Daoy (cell line): ENCODE results near the gene KAT2A. TPM values are rescaled to one million over a fixed set of nuclear protein-coding genes. Genes with fewer than 3 reads are reported as not detected.
A peak's percentile ranks its signal among the peaks of the same experiment; 100 is the strongest.
"Not testable (repeated sequence)": the region's sequence is repeated elsewhere in the genome, so short reads cannot be mapped to it uniquely, and the experiment has no call there.

Experiments used
- DNase-seq: peaks from one replicate; pipeline ENCODE4 v3.0.0-alpha.2; 2015; ENCODE audit warnings: low read depth
- total RNA-seq: library from RNA; depleted of rRNA; stranded (reverse); fragments of >200 nt; shearing (Covaris generic); gene quantifications from 2 replicates; pipeline ENCODE4 v1.2.3, GENCODE V29; 2014; rRNA removed

The KAT2A gene
- total RNA-seq = 2.9 and 4.9 TPM in 2 replicates

DNA sequence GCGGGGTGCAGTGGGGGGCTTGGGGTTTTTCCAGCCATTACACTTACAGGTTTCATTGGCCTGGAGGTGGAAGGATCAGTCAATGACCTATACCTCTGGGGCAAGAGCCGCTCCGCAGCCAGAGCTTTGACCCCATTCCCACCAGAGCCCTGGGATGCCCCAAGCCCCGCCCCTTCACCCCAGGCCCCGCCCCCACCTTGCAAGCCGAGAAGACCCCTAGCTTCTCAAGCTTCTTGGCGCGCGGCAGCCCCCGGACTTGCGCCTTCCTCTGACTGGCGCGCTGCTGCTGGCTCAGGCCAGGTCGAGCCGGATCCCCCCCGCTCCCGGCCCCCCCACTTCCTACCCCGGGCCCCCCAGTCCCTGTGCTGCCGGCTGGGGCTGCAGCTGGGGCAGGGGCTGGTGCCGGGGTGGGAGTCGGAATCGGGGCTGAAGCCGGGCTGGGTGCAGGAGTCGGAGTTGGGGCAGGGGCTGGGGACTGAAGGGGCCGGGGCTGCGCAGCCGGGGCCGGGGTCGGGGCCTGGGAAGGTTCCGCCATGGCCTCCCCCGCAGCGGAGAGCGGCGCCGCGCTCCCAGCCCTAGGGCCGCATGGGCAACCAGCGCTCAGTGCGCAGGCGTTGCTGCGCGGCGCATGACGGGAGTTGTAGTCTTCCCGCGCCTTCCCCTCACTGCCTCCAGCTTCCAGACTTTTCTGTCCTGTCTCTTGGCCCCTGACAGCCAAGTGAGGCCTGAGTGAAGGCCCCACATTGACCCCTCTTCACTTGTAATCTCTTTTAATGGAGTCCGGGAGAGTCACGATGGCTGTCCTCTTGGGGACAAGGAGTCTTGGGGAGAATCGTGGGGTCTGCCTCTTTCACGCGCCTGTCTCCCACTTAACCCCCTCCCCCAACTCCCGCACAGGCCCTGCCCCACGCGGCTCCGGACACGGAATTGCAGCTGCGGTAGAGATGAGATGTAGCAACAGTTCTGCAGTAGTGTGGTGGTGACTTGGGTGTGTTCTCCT lies at the start of gene KAT2A:
TSS of gene KAT2A (minus strand) at position 598 of the 1,000 bp plus-strand sequence. CDS start at position 535, 63 bp downstream.
- peak; percentile 87 for DNase-seq

DNA sequence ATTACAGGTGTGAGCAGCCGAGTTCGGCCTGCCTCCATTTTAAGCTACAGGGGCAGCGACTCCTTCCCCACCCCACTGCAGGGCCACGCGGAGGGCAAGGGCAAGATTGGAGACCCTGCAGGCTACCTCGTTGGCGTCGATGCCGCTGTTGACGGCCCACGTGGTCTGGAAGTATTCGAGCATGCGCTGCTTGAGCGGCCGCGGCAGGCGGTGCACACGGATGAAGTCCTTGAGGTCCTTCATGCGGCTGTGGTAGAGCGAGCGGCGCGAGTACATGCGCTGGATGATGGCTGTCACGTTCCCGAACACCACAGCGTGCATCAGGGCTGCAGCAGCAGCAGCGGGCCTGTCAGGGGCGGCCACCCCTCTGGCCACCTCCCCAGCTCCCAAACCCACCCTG lies 48.2 kb upstream of the KAT2A start:
- no peak for DNase-seq

DNA sequence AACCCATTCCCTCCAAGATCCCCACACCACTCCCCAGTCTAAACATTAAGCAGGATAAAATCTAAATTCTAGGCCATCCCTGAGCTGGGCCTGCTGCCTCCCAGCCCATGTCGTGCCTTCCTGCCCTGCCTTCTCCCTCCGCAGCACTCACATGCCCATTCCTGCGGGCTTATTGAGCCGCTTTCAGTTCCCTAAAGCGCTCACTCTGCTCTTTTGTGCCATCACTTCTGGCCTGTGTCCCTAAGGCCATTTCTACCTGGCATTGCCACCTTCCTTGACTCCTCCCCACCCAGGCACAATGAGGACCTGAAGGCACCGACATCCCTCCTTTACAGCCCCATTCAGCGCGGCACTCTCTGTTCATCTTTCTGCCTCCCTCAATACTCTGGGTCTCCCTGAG lies 46.6 kb upstream of the KAT2A start:
- no peak for DNase-seq

DNA sequence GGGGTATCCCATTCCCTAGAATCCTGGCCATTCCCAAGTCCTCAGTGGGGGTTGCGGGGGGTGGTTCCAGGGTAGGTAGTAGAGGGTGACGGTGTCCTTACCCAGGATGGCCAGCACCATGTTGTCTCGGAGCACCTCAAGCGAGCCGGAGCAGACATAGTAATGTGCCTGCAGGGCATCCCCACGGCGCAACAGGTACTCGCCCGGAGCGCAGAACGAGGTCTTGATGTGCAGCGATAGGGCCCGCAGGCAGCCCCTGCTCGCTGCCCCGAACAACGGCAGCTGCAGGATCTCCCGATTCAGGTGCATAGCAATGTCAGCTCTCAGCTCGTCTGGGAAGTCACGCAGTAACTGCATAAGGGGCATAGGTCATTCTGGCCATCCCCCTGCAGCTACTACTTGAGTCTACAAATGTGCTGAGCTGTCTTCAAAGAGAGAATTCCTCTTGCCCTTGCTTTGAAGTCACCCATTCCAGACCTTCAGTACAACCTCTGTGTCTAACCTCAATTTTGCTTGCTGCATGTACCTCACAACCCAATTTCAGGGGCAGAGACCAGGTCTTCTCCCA lies 45.1 kb upstream of the KAT2A start:
- DNase-seq = no peak

DNA sequence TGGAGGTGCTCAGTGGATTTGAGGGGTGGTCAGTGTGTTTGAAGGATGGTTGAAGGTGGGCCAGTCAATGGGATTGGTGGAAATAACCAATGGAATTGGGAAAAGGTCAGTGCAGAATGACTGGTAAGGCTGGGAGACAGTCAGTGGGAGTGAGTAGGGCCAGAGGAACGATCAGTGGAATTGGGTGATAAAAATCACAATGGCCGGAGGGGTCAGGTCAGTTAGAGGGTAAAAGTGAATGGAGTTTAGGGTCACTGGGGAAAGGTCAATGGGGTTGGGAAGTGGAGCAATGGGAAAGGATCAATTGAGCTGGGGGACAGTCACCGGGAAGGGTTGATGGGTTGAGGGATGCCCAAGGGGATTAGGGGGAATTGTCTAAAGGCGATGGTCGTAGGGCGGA lies 44.6 kb upstream of the KAT2A start:
- no peak for DNase-seq

DNA sequence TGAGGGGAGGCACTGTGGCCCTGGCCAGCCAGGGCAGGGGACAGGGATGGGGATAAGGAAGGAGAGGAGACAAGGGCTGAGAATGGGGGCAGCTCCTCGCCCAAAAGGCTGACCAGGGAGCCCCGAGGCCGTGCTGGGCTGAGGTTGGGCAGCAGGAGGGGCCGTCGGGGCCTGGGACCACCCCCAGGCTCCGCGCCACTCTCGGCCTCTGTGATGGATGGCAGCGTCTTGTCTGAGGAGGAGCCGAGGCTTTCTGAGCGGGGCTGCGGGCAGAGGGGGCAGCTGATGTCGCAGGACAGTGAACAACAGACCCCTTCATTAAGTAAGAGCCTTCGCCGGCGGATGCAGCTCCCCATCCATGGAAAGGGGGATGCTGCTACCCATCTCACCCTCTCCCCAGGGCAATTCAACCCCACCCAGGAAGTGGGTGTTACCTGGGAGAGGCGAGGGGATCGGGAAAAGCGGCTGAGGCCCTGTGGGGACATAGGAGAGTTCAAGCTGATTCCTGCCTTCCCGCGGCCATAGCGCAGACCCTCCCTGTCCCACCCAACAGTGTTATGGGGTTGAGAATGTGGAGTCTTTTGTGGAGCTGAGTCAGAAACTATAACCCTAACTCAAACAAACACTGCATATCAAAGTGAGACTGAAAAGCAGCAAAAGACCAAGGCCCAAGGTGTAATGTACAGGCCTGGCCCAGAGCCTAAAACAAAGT lies 42.7 kb upstream of the KAT2A start:
- no peak for DNase-seq

DNA sequence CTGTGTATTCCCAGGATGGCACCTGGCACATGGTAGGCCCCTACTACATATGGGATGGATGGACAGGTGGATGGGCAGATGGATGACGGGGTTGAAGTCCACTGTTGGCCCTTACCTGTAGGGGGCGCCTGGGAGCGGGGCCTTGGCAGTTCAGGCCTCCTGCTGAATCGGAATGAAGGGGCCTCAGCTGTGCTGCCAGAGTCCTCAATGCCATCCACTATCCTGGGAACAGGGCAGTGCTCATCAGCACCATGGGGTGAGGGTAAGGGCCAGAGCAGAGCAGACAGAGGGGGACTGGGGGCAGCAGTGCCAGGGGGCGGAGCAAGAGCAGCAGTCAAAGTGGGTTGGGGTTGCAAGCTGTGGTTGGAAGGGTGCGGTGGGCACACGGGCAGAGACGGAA lies 41.9 kb upstream of the KAT2A start:
- DNase-seq = peak; percentile 35

DNA sequence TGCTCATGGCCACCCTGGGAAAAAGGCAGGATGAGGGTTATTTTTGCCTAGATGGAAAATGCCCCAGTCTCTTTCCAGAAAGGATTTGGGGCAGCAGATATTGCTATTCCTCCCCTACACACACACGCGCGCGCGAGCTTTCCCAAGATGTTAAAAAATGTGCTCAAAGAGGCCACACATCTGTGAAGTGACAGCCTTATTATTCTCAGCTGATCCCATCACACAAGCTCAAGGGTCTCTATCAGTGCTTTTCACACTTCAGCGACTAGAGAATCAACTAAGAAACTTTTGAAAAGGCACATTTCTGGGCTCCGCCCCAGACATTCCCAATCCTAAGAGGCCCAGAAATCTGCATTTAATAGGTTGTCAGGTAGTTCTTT lies 39.4 kb upstream of the KAT2A start:
- no peak for DNase-seq

DNA sequence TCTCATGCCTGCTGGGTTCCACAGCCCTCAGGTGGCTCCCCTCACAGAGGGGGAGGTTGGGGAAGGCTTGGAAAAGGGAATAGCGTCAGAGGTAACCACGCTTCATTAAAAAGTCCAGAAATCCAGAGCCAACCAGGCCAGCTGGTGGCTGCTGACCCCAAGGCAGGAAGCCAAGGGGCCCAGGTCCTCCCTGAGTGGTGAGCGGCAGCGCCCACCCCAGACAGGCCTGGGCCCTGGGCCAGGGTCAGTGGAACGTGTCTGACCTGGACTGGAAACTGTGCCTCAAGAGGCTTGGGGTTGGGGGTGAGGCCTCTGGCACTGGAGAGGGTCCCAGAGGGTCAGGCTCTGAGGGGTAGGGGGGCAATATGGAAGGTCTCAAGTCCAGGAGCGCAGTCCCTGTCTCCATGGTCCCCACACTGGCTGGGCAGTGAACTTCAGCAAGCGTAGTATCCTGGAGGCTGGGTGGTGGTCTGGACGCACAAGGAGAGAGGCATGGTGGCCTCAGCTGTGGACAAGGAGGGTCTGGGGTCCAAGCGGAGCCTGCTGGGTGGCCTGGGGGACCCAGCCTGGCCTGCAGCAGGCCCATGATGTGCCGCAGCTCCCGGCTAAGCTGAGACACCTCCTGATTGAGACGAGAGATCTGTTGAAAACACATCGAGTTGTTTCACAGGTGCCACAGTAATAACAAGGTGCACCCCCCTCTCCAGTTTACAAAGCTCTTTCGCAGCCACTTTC lies 38.8 kb upstream of the KAT2A start:
- DNase-seq = no peak

DNA sequence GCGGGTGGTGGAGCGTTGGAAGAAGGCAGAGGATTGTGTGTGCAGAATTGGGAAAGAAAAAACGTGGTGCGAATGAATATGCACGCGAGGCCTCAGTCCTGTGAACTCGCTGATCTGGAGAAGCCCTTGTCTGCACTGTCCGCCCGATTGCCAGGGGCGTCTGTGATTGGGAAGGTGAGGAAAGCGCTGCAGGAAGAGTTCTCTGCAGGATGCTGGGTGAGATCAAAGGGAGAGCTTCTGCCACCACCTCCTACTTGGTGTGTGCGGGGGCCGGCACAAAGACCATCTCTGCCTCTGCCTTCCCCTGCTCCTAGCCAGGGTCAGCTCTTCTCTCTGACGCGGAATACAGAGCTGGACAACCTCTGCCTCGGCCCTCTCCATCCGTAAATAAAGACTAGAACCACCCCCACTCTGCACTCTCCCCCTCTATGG lies 34.5 kb upstream of the KAT2A start:
- no peak for DNase-seq

DNA sequence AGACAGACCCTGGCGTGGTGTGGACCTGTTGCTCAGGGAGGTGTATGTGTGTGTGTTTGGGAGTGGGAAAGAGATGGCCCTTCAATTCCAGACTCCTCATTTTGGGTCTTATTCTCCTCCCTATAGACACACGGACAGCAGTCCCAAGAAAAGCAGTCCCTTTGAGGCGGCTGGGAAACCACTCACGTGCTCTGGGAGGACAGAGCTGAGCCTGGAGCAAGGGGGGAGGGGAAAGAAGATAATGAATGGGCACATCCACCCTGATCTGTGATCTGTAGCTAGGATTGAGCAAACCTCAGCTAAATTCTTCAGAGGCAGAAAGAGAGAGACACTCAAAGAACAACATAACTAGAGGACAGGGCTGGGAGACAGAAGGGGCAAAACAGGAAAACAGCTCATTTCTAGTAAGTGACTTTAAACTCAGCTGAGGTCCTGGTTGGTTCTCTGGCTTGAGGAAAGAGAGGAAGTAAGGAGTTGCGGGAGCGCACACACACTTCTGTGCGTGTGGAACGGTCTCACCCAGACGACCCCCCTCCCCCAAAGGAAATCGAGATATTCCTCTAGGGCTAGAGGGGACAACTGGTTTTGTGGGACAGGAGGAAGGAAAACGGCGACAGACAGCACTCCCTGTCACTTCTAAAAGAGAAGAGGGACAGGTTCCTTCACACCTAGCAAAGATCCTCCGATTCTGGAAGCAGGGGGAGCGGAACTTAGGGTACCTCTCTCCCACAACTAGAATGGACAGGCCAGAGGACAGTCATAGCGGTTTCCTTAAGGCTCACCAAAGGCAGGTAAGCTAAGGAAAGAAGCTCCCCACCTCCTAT lies 33.0 kb upstream of the KAT2A start:
- DNase-seq = no peak

DNA sequence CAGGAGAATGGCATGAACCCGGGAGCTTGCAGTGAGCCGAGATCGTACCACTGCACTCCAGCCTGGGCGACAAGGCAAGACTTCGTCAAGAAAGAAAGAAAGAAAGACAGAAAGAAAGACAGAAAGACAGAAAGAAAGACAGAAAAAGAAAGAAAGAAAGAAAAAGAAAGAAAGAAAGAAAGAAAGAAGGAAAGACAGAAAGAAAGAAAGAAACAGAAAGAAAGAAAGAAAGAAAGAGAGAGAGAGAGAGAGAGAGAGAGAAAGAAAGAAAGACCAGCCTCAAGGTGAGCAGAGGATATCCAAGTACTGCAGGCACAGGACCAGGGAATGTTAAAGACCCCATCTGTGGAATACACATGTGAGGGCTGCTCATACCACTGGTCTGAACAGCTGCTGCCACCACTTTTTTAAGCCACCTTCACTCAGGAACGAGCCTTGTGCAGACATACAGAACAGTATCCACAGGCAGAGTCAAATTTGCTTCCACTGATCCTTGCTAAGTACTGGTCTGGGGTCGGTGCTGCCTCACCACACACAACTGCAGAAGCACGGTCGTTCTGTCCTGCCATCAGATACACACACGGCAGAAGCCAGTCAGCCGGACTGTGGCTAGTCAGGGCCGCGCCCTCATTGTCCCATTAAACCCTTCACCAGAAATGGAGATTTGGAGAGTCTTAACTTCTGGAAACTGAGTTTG lies 25.9 kb upstream of the KAT2A start:
- DNase-seq = no peak

DNA sequence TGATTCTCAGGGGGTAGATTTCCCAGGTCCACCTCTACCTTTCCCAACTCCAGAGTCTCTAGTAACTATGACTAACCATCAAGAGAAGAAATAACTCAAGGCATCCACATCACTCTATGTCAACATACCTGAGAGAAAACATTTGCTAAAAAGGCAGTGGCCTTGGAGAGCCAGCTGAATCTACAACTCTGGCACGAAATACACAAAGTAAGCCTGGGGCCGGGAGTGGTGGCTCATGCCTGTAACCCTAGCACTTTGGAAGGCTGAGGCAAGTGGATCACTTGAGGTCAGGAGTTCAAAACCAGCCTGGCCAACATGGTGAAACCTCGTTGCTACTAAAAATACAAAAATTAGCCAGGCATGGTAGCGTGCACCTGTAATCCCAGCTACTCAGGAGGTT lies 22.0 kb upstream of the KAT2A start:
- not testable (repeated sequence) for DNase-seq

DNA sequence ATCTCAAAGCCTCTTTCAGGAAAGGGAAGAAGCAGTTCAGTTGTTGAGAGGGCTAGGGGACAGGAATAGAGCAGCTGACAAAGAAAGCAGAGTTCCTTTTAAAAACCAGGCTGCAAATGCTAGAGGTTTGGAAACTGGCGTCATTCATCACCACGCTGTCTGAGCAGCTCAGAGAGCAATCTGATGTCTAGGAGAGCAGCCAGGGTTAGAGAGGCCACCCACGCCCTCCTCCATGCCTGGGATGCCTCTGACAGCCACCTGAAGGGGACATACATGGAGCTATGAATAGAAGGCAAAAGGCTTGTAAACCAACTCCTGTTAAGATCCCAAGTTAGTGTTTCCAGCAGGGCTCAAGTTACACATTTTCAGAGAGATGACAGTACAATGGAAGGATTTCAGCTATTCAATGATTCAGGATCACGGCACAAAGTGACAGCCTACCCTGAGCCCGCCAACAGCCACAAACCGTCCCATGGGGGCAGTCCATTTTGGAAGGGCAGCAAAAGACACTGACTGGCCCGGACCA lies 21.3 kb upstream of the KAT2A start:
- peak; percentile 27 for DNase-seq

DNA sequence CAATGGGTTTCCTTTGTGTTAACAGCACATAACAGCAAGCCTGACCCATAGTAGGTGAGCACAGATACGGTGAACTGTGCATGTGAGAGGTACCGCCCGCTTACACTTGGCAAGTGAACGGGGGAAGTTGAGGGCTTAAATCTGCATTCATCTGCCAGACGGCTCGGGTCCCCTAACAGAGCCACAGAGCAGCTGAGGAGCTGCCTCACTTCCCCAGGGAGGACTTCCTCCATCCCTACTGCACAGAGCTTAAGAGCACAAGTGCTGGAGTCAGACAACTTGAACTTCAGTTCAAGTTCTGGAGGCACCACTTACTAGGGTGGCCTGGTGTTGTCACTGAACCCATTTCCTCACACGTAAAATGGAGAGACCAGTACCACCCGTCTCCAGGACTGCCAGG lies 20.2 kb upstream of the KAT2A start:
- DNase-seq = no peak

DNA sequence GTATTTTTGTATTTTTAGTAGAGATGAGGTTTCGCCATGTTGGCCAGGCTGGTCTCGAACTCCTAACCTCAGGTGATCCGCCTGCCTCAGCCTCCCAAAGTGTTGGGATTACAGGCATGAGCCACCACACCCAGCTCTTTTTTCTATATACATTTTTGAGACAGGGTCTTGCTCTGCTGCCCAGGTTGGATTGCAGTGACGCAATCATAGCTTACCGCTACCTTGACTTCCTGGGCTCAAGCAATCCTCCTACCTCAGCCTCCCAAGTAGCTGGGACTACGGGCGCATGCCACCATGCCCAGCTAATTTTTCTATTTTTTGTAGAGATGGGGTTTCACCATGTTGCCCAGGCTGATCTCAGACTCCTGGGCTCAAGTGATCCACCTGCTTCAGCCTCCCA lies 19.5 kb upstream of the KAT2A start:
- DNase-seq = not testable (repeated sequence)

DNA sequence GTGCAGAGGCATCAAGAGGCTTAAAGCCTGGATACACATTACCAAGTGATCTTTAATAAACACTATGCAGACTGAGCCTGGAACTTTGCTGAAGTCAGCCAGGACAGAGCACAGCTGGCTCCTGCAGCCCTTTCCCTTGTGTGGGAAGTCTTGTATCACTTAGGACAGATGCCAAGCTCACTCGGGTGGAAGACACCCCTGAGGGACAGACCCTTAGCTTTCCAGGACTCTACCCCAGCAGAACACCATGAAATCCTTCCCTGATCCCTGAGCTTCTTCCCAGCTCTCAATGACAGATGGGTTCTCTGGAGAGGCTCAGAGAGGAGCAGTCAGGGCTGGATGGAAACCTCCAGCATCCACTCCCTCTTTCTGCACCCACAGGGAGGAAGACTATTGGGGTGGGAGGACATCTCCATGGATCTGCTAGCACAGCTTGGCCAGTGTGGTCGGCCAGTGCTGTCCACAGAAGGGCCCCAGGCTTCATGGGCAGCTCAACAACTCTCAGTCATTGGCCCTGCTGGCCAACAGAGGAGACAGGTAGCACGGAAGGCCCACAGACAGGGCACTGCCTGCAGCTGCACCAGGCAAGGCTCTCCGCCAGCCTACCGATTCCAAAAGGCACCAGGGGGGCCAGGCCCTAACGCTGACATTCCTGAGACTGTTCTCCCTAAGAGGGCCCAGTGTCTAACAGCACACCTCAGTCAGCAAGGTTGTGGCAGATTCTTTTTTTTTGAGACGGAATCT lies 17.8 kb upstream of the KAT2A start:
- DNase-seq = no peak

DNA sequence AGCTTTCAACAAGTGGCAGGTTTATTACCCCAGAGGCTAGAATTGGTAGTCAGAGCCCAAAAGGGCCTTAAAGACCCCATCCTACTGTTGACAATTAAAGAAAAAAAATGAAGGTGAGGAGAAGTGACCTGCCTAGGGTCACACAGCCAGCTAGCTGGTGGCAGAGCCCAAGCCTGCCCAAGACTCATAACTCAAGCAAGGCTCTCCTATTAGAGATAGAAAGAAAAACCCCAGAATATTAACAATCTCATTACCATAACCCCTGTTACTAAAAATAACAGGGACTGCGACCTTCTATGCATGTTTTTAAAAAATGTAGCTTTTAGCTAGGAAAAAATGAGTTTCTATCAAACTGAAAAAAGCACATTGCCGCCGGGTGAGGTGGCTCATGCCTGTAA lies 15.5 kb upstream of the KAT2A start:
- no peak for DNase-seq
